ENCODE measurements around the gene AGR3.

DNA sequence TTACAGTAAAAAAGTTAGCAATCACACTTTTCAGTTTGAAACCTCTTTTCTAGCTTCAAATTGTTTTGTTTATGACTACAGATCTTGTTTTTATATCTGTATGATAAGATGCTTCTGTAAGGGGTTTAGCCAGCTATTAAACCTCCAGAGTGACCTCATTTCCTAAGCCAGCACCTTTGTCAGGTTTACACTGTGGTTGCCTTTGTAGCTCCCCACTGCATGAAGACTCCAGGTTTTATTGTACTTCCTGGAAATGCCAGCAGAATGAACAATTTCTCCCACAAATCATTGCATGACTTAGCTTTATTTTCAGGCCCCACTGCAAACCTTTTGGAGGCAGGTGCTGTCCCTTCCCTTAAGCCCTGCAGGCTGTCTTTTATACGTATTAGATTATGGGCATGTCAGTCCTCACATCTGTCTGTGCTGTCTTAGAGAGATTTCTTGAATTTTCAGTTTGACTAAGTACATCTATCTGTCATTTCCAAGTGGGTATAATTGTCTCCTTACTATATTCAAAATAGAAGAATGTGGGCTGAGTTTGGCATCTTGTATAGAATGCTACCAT, 8.2 kb upstream of the AGR3 start:
- TF ChIP-seq POLR2AphosphoS5 (IDR thresholded peaks at IDR 0.05; ENCODE audit: insufficient read depth, low read depth, low read length), result no peak
- TF ChIP-seq, protein P1, sequence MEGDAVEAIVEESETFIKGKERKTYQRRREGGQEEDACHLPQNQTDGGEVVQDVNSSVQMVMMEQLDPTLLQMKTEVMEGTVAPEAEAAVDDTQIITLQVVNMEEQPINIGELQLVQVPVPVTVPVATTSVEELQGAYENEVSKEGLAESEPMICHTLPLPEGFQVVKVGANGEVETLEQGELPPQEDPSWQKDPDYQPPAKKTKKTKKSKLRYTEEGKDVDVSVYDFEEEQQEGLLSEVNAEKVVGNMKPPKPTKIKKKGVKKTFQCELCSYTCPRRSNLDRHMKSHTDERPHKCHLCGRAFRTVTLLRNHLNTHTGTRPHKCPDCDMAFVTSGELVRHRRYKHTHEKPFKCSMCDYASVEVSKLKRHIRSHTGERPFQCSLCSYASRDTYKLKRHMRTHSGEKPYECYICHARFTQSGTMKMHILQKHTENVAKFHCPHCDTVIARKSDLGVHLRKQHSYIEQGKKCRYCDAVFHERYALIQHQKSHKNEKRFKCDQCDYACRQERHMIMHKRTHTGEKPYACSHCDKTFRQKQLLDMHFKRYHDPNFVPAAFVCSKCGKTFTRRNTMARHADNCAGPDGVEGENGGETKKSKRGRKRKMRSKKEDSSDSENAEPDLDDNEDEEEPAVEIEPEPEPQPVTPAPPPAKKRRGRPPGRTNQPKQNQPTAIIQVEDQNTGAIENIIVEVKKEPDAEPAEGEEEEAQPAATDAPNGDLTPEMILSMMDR (IDR thresholded peaks at IDR 0.05; ENCODE audit: extremely low read depth in 1 of 2, insufficient read depth in 1 of 2, low read depth in 1 of 2, low read length in 2 of 2), result no peak
- no peak for TF ChIP-seq POLR2A (IDR thresholded peaks at IDR 0.05; ENCODE audit: low read depth, low read length)
- TF ChIP-seq MYC (IDR thresholded peaks at IDR 0.05; ENCODE audit: low read depth, low read length), result no peak
- TF ChIP-seq EZH2 (IDR thresholded peaks at IDR 0.05; ENCODE audit: borderline replicate concordance, low read depth, low read length, severe bottlenecking), result no peak
- TF ChIP-seq, protein P2, sequence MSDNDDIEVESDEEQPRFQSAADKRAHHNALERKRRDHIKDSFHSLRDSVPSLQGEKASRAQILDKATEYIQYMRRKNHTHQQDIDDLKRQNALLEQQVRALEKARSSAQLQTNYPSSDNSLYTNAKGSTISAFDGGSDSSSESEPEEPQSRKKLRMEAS (IDR thresholded peaks at IDR 0.05; ENCODE audit: insufficient read depth, insufficient read length), result no peak
- no peak for TF ChIP-seq JUN (IDR thresholded peaks at IDR 0.05; ENCODE audit: borderline replicate concordance, insufficient read depth, insufficient read length, low read depth)
- no peak for TF ChIP-seq FOS (IDR thresholded peaks at IDR 0.05; ENCODE audit: borderline replicate concordance, insufficient read depth, low read length)
- TF ChIP-seq GATA2 (IDR thresholded peaks at IDR 0.05; ENCODE audit: insufficient read depth, insufficient read length, low read depth, low read length), result no peak

Data from endothelial cell of umbilical vein (primary cell).